GM12892 (cell line): Measurements from ENCODE around the gene DAPK2.

Experiments
- POLR2A ChIP-seq: IDR thresholded peaks from 2 replicates; pipeline ENCODE4 v1.6.1; 2011; ENCODE audit warnings: low read depth, low read length, control low read depth
- POLR2AphosphoS5 ChIP-seq: IDR thresholded peaks from 2 replicates; pipeline ENCODE4 v1.6.1; 2011; ENCODE audit warnings: low read depth, low read length, control low read depth
- TAF1 ChIP-seq: IDR thresholded peaks from 2 replicates; pipeline ENCODE4 v1.6.1; 2011; ENCODE audit warnings: low read depth, mild to moderate bottlenecking, control low read depth, low read length, borderline replicate concordance

GRCh38 chr15:63984331-63984730, 62.0 kb downstream of the DAPK2 start:
- TF ChIP-seq POLR2AphosphoS5 (no peak), TAF1 (no peak), POLR2A (no peak)
